C4-2B (cell line): ENCODE results near the gene UBE2L3.
"Not testable (repeated sequence)": the region's sequence is repeated elsewhere in the genome, so short reads cannot be mapped to it uniquely, and the experiment has no call there.

ENCODE experiments used
- H3K27ac ChIP-seq: fragments of 450-650 bp; 2 replicates; pipeline ENCODE4 v1.5.1; 2017
- CTCF ChIP-seq: fragments of 450-650 bp; conservative IDR thresholded peaks from 2 replicates; pipeline ENCODE4 v1.5.1; 2017; ENCODE audit warnings: mild to moderate bottlenecking
- ZFX ChIP-seq: fragments of 450-650 bp; IDR thresholded peaks from 2 replicates; pipeline ENCODE4 v1.6.1; 2017

Gene UBE2L3

DNA sequence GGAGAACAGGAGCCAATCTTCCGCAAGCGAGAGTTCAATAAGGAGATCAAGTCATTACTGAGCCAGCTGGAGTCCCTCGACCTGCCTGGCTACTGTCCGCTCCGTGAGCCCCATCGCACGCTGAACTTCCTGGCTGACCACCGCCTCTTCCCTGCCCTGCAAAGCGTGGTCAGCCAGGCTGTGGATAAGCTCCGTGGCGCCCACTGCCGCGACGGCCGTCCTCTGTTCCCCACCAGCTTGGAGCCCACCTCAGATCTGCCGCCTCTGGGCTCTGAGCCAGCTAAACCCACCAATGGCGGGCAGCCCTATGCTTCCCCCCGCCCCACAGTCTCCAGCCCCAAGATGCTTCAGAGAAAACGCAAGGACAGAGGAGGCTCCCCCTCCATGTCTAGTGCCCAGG lies 67.3 kb downstream of the UBE2L3 start:
- H3K27ac ChIP-seq, result no peak overlapping the region
- TF ChIP-seq CTCF (no peak), ZFX (no peak)

DNA sequence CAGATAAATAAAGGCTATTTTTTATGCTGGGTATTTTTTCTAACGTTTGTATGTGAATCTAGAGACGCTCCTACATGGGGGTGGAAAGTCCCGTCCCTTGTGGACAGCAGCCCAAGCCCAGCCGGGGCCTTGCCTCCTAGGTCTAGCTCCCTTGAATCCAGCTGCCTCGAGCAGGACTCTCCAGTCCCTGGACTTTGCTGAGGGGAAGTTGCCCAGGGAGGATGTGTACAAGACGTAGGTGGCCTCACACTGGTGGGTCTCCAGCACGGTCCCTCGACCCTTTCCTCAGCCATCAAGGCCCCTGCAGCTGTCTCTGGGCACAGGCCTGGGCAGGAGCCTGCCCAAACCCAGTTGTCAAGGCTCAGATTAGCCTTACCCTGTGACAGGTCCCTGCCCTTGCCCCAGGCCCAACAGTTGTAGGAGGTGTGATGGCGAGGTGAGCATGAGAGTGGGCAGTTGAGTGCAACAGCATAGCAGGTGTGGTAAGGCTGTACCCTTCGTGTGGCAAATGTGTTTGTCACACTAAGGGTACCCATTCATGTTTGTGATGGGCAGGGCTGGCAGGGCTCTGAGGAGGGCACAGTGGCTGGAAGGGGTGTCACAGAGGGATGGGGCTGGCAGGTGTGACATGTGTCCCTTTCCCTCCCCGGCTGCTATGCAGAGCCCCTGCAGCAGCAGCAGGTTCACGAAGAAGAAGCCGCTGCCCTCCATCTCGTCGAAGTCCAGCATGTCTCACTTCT lies 68.4 kb downstream of the UBE2L3 start:
- TF ChIP-seq ZFX (no peak), CTCF (no peak)
- no peak overlapping the region for H3K27ac ChIP-seq

DNA sequence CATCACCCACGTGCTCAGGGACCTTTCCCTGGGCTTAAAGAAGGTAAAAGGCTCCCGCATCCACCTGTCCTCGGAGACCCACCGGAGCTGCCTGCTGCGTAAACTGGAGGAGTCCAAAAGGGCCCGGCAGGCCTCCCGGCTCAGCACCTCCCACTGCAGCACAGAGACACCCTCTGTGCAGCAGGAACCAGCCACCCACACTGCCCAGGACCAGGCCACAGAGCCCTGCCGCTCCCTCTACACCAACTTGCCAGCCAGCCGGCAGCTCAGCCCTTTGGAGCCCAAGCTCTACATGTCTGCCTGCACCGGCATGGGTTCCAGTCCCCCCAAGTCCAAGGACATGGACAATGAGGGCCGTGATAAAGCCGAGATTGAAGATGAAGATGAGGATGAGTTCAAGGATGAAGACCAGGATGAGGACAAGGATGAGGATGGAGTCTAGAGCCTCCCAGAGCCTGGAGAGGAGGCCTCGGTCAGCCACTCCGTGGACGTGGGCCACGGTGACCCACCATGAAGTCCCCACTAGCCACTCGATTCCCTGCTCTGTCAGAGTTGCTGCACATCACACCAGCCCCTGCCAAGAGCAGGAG lies 69.2 kb downstream of the UBE2L3 start:
- no peak overlapping the region for H3K27ac ChIP-seq
- no peak for TF ChIP-seq ZFX
- no peak for TF ChIP-seq CTCF

DNA sequence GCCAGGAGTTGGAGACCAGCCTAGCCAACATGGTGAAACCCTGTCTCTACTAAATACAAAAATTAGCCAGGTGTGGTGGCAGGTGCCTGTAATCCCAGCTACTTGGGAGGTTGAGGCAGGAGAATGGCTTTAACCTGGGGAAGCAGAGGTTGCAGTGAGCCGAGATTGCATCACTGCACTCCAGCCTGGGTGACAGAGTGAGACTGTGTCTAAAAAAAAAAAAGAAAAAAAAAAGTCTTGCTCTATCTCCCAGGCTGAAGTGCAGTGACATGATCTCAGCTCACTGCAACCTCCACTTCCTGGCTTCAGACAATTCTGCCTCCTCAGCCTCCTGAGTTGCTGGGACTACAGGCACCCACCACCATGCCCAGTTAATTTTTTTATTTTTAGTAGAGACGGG lies 69.9 kb downstream of the UBE2L3 start:
- H3K27ac ChIP-seq, result not testable (repeated sequence)

DNA sequence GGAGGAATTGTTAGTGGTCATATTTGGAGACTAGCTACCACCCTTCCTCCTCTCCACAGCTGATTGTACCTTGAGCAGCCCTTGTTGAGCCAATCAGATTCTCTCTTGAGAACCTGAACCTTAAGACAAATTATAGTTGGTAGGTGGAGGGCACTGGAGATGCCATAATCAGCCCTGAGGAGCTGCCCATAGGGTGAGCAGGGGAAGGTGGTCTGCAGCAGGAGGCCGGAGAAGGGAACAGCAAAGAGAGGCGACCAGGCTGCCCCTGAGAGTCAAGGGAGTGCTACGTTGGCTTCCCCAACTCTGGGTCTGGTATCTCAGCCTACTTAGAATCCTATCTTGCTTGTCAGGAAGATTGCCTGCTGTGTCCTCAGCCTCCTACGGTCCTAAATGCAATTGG lies 71.8 kb downstream of the UBE2L3 start:
- H3K27ac ChIP-seq, result no peak overlapping the region
- no peak for TF ChIP-seq ZFX
- no peak for TF ChIP-seq CTCF

DNA sequence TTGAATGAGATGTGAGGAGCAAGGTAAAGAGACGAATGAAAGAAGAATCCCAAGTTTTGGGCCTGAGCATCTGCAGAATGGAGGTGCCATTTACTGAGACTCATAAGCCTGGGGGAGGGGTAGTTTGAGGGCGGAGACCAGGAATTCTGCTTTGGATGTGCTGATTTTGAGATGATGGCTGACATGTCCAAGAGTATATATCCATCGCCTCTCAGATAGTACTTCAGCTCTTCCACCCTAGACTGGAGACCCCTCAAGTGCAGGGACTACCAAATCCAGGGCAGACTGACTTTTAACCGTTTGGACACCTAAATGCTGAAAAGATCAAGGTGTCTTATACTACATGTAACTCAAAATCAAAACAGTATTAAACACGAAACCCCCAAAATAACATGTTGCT lies 73.3 kb downstream of the UBE2L3 start:
- peak overlapping the region; percentile 87; the same call in 1 of the 2 replicates for H3K27ac ChIP-seq
- no peak for TF ChIP-seq CTCF
- no peak for TF ChIP-seq ZFX

GRCh38 chr22:21641417-21641788 lies 73.9 kb downstream of the UBE2L3 start:
- H3K27ac ChIP-seq, result peak overlapping the region; percentile 87

More at GRCh38 chr22:21641417-21641788, 73.9 kb downstream of the UBE2L3 start:
- TF ChIP-seq CTCF (peak; percentile 82), ZFX (no peak)
